ENCODE data around the gene TMEM229B. TPM values are rescaled to one million over a fixed set of nuclear protein-coding genes. Genes with fewer than 3 reads are reported as not detected.

The TMEM229B gene
- total RNA-seq, 1 donor from 2014 or later, result 1.3 TPM

DNA sequence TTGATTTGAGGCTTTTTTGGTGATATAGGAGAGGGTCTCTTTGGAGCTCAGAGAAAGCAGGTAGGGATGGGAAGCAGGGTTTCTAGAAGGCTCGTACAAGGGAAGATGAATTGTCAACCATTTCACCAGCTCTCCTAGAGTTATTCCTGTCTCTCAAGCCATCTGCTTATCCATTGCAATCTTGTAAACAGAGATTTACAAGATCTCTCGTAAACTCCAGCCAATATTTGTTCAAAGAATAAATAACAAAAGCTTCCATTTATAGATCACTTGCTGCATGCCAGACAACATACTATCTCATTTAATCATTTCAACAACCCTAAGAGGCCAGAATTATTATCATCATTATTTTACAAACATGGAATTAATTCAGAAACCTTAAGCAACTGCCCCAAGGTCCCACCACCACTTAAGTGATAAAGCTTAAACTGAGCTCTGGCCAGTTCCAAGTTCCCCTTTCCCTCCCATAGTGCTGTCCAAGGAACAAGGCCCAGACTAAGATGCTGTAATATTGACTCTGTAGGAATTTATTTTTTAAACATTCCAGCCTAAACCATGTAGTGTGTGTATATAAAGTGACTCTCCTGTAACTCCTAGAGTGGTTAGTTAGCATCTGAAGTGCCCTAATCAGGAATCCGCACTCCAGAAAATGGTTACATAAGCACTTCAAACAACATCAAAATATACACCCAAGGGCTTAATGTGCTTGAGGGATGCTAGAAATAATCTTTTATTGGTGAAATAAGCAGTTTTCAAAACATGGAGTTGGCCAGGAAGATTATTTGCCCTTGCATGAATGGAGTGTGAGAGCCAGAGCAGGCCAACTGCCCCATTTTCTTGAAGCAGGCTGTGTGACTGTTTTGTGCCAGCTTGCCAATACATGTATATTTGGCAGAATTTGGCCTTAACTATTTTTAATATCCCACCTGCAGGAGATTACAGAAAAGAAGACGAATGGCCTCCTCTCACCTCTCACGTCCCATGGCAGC, 41.7 kb upstream of the TMEM229B start:
- Histone ChIP-seq H3K27me3 (ENCODE audit: insufficient read depth, low read length) (peaks cover 22% of the 10 kb centered on the region), H3K4me3 (ENCODE audit: insufficient read depth, low read depth, low read length) (no peak overlapping the region), H3K27ac (ENCODE audit: low read depth, low read length) (no peak overlapping the region), H2AFZ (ENCODE audit: low read depth, low read length) (no peak overlapping the region), H3K79me2 (ENCODE audit: insufficient read depth, low read length) (no peaks in the 10 kb centered on the region), H3K4me2 (ENCODE audit: low read length) (no peak overlapping the region), H4K20me1 (ENCODE audit: insufficient read depth, low read length) (no peaks in the 10 kb centered on the region), H3K4me1 (ENCODE audit: insufficient read depth, low read length) (no peaks in the 10 kb centered on the region), H3K9me3 (ENCODE audit: insufficient read depth, low read depth, low read length) (no peaks in the 10 kb centered on the region), H3K36me3 (ENCODE audit: insufficient read depth, low read length) (no peaks in the 10 kb centered on the region), H3K9ac (ENCODE audit: low read length) (no peak overlapping the region)
- no peak for DNase-seq (ENCODE audit: low read depth)
- no peaks in the 10 kb centered on the region for H3K9me3 Mint-ChIP-seq (ENCODE audit: unreplicated experiment)
- no peaks in the 10 kb centered on the region for H3K36me3 Mint-ChIP-seq (ENCODE audit: low read depth, unreplicated experiment)
- no peak overlapping the region for H3K4me3 Mint-ChIP-seq (ENCODE audit: unreplicated experiment)
- TF ChIP-seq EZH2 (IDR thresholded peaks at IDR 0.05; ENCODE audit: insufficient read depth, low read length), result no peak
- TF ChIP-seq, protein P1, sequence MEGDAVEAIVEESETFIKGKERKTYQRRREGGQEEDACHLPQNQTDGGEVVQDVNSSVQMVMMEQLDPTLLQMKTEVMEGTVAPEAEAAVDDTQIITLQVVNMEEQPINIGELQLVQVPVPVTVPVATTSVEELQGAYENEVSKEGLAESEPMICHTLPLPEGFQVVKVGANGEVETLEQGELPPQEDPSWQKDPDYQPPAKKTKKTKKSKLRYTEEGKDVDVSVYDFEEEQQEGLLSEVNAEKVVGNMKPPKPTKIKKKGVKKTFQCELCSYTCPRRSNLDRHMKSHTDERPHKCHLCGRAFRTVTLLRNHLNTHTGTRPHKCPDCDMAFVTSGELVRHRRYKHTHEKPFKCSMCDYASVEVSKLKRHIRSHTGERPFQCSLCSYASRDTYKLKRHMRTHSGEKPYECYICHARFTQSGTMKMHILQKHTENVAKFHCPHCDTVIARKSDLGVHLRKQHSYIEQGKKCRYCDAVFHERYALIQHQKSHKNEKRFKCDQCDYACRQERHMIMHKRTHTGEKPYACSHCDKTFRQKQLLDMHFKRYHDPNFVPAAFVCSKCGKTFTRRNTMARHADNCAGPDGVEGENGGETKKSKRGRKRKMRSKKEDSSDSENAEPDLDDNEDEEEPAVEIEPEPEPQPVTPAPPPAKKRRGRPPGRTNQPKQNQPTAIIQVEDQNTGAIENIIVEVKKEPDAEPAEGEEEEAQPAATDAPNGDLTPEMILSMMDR (IDR thresholded peaks at IDR 0.05; ENCODE audit: insufficient read depth, low read depth, low read length), result no peak
- FAIRE-seq, result no peak
- no peaks in the 10 kb centered on the region for H3K4me1 Mint-ChIP-seq (ENCODE audit: low read depth, unreplicated experiment)
- H3K27ac Mint-ChIP-seq (ENCODE audit: unreplicated experiment), result no peak overlapping the region
- H3K27me3 Mint-ChIP-seq (ENCODE audit: low read depth, unreplicated experiment), result peaks cover 14% of the 10 kb centered on the region

DNA sequence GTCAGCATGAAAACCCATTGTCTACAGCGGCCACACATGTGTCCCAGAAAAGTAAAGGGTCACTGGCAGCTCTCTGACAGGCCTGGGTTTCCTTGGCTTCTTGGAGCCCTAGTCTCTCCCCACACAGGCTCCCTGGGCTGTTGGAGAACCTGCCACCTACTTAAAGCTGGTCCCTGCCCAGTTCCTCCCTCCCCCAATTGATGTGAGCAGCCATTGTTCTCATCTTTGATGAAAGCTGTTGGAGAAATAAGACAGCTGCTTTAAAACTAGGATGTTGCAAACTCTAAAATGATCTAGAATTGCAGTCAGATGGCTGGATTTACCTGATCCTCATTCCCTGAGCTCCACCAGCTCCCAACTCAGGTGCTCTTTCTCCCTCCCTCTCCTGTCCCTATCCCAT, 39.8 kb upstream of the TMEM229B start:
- H3K27ac Mint-ChIP-seq (ENCODE audit: unreplicated experiment), result no peak overlapping the region
- Histone ChIP-seq H3K27me3 (ENCODE audit: insufficient read depth, low read length) (peaks cover 37% of the 10 kb centered on the region), H3K79me2 (ENCODE audit: insufficient read depth, low read length) (no peaks in the 10 kb centered on the region), H3K4me2 (ENCODE audit: low read length) (no peak overlapping the region), H3K4me3 (ENCODE audit: insufficient read depth, low read depth, low read length) (no peak overlapping the region), H4K20me1 (ENCODE audit: insufficient read depth, low read length) (no peaks in the 10 kb centered on the region), H3K36me3 (ENCODE audit: insufficient read depth, low read length) (no peaks in the 10 kb centered on the region), H3K9ac (ENCODE audit: low read length) (no peak overlapping the region), H2AFZ (ENCODE audit: low read depth, low read length) (no peak overlapping the region), H3K4me1 (ENCODE audit: insufficient read depth, low read length) (no peaks in the 10 kb centered on the region), H3K9me3 (ENCODE audit: insufficient read depth, low read depth, low read length) (no peaks in the 10 kb centered on the region), H3K27ac (ENCODE audit: low read depth, low read length) (no peak overlapping the region)
- TF ChIP-seq, protein P1 (IDR thresholded peaks at IDR 0.05; ENCODE audit: insufficient read depth, low read depth, low read length), result no peak
- no peak for TF ChIP-seq EZH2 (IDR thresholded peaks at IDR 0.05; ENCODE audit: insufficient read depth, low read length)
- peaks cover 14% of the 10 kb centered on the region for H3K27me3 Mint-ChIP-seq (ENCODE audit: low read depth, unreplicated experiment)
- peaks cover 4% of the 10 kb centered on the region for H3K4me1 Mint-ChIP-seq (ENCODE audit: low read depth, unreplicated experiment)
- H3K36me3 Mint-ChIP-seq (ENCODE audit: low read depth, unreplicated experiment), result no peaks in the 10 kb centered on the region
- no peak overlapping the region for H3K4me3 Mint-ChIP-seq (ENCODE audit: unreplicated experiment)
- FAIRE-seq, result no peak
- no peak for DNase-seq (ENCODE audit: low read depth)
- no peaks in the 10 kb centered on the region for H3K9me3 Mint-ChIP-seq (ENCODE audit: unreplicated experiment)

GRCh38 chr14:67527756-67528155, 39.2 kb upstream of the TMEM229B start:
- Histone ChIP-seq H3K9me3 (ENCODE audit: insufficient read depth, low read depth, low read length) (no peaks in the 10 kb centered on the region), H3K4me3 (ENCODE audit: insufficient read depth, low read depth, low read length) (no peak overlapping the region), H3K79me2 (ENCODE audit: insufficient read depth, low read length) (no peaks in the 10 kb centered on the region), H3K9ac (ENCODE audit: low read length) (no peak overlapping the region), H3K4me2 (ENCODE audit: low read length) (no peak overlapping the region), H3K4me1 (ENCODE audit: insufficient read depth, low read length) (no peaks in the 10 kb centered on the region), H3K27ac (ENCODE audit: low read depth, low read length) (no peak overlapping the region), H3K27me3 (ENCODE audit: insufficient read depth, low read length) (peaks cover 40% of the 10 kb centered on the region), H3K36me3 (ENCODE audit: insufficient read depth, low read length) (no peaks in the 10 kb centered on the region), H4K20me1 (ENCODE audit: insufficient read depth, low read length) (no peaks in the 10 kb centered on the region), H2AFZ (ENCODE audit: low read depth, low read length) (no peak overlapping the region)
- H3K4me1 Mint-ChIP-seq (ENCODE audit: low read depth, unreplicated experiment), result peaks cover 4% of the 10 kb centered on the region
- no peaks in the 10 kb centered on the region for H3K36me3 Mint-ChIP-seq (ENCODE audit: low read depth, unreplicated experiment)
- DNase-seq (ENCODE audit: low read depth) (no peak), FAIRE-seq (no peak)
- TF ChIP-seq, protein P1 (IDR thresholded peaks at IDR 0.05; ENCODE audit: insufficient read depth, low read depth, low read length), result no peak
- TF ChIP-seq EZH2 (IDR thresholded peaks at IDR 0.05; ENCODE audit: insufficient read depth, low read length), result no peak
- no peaks in the 10 kb centered on the region for H3K9me3 Mint-ChIP-seq (ENCODE audit: unreplicated experiment)
- no peak overlapping the region for H3K4me3 Mint-ChIP-seq (ENCODE audit: unreplicated experiment)
- H3K27ac Mint-ChIP-seq (ENCODE audit: unreplicated experiment), result no peak overlapping the region
- peaks cover 14% of the 10 kb centered on the region for H3K27me3 Mint-ChIP-seq (ENCODE audit: low read depth, unreplicated experiment)
